ENCODE data around the gene WDR37. TPM values are rescaled to one million over a fixed set of nuclear protein-coding genes. Genes with fewer than 3 reads are reported as not detected.
A peak's percentile ranks its signal among the peaks of the same experiment; 100 is the strongest.

WDR37 gene
- polyA plus RNA-seq, 3 donors = 7.1 to 33.6 (median 8.6) TPM

DNA sequence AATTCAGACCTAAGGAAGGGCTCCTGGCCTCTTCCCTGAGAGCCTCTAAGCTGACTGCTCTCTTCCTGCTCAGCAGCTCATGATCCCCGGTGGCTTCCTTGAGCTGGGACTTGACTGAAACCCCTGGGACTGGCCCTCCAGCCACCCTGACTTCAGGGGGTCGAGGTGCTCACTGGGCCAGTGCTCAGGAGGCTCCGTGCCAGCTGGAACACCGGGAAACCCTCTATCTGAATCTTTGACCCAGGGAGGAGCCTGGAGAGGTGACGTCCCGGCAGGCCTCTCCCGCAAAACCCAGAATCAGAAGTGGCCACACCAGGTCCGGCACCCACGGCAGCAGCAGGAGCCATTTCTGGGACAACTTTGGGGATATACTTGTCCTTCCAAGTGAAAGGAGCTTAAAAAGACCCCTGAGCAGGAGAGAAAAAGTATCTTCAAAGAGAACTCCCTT is 110.7 kb downstream of the WDR37 start:
- 92% methylated on average over 9 of the region's 9 CpGs for WGBS (ENCODE audit: insufficient coverage)
- intact Hi-C loops (cut with micrococcal nuclease) = no loop called here
- TF ChIP-seq, protein P1, sequence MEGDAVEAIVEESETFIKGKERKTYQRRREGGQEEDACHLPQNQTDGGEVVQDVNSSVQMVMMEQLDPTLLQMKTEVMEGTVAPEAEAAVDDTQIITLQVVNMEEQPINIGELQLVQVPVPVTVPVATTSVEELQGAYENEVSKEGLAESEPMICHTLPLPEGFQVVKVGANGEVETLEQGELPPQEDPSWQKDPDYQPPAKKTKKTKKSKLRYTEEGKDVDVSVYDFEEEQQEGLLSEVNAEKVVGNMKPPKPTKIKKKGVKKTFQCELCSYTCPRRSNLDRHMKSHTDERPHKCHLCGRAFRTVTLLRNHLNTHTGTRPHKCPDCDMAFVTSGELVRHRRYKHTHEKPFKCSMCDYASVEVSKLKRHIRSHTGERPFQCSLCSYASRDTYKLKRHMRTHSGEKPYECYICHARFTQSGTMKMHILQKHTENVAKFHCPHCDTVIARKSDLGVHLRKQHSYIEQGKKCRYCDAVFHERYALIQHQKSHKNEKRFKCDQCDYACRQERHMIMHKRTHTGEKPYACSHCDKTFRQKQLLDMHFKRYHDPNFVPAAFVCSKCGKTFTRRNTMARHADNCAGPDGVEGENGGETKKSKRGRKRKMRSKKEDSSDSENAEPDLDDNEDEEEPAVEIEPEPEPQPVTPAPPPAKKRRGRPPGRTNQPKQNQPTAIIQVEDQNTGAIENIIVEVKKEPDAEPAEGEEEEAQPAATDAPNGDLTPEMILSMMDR (IDR thresholded peaks at IDR 0.05) = no peak
- Histone ChIP-seq H3K36me3 (replicated peaks in 1 of 2; ENCODE audit: control insufficient read depth in 1 of 2, insufficient read depth in 2 of 2, low read length in 2 of 2) (no peaks in the 10 kb centered on the region), H3K9ac (ENCODE audit: insufficient read depth, low read length, poor library complexity, severe bottlenecking) (no peak overlapping the region), H2AFZ (ENCODE audit: insufficient read depth, low read depth, low read length, poor library complexity, severe bottlenecking) (no peak overlapping the region), H3K4me1 (ENCODE audit: control insufficient read depth in 1 of 2, insufficient read depth in 2 of 2, low read length in 2 of 2) (no peaks in the 10 kb centered on the region), H3K79me2 (ENCODE audit: insufficient read depth, low read length) (no peaks in the 10 kb centered on the region), H3K9me3 (replicated peaks in 1 of 2; ENCODE audit: control insufficient read depth in 1 of 2, insufficient read depth in 1 of 2, low read length in 2 of 2) (no peaks in the 10 kb centered on the region), H4K20me1 (ENCODE audit: insufficient read depth, low read length) (no peaks in the 10 kb centered on the region), H3K4me3 (replicated peaks in 1 of 3; ENCODE audit: low read depth in 2 of 3, low read length in 3 of 3) (no peak overlapping the region), H3K27me3 (ENCODE audit: control insufficient read depth in 2 of 2, insufficient read depth in 2 of 2, low read length in 2 of 2) (no peaks in the 10 kb centered on the region), H3K4me2 (replicated peaks; ENCODE audit: extremely low read depth, low read length, poor library complexity, severe bottlenecking) (no peak overlapping the region), H3K27ac (ENCODE audit: low read depth in 1 of 2, low read length in 2 of 2) (no peak overlapping the region)
- Mint-ChIP-seq H3K27me3 (ENCODE audit: low read depth in 3 of 3) (peaks cover 0 to 4% (median 2%) of the 10 kb centered on the region in 3 donors), H3K4me1 (no peaks in the 10 kb centered on the region), H3K4me3 (no peak overlapping the region), H3K36me3 (no peaks in the 10 kb centered on the region), H3K27ac (no peak overlapping the region), H3K9me3 (no peaks in the 10 kb centered on the region)
- no peak for DNase-seq

GRCh38 chr10:1168763-1169162 is 112.6 kb downstream of the WDR37 start:
- no peak for DNase-seq
- Mint-ChIP-seq H3K27ac (peak overlapping the region in 1 of 7 donors; percentile 46), H3K4me1 (no peaks in the 10 kb centered on the region), H3K36me3 (no peaks in the 10 kb centered on the region), H3K9me3 (no peaks in the 10 kb centered on the region), H3K27me3 (ENCODE audit: low read depth in 3 of 3) (peaks cover 0 to 3% (median 2%) of the 10 kb centered on the region in 3 donors), H3K4me3 (no peak overlapping the region)
- H3K36me3 ChIP-seq (replicated peaks in 1 of 2; ENCODE audit: control insufficient read depth in 1 of 2, insufficient read depth in 2 of 2, low read length in 2 of 2) = no peaks in the 10 kb centered on the region
- no peaks in the 10 kb centered on the region for H3K4me1 ChIP-seq (ENCODE audit: control insufficient read depth in 1 of 2, insufficient read depth in 2 of 2, low read length in 2 of 2)
- intact Hi-C loops (cut with micrococcal nuclease) = no loop called here
- H4K20me1 ChIP-seq (ENCODE audit: insufficient read depth, low read length) = no peaks in the 10 kb centered on the region
- H3K27me3 ChIP-seq (ENCODE audit: control insufficient read depth in 2 of 2, insufficient read depth in 2 of 2, low read length in 2 of 2) = no peaks in the 10 kb centered on the region
- H3K4me2 ChIP-seq (replicated peaks; ENCODE audit: extremely low read depth, low read length, poor library complexity, severe bottlenecking) = no peak overlapping the region
- H2AFZ ChIP-seq (ENCODE audit: insufficient read depth, low read depth, low read length, poor library complexity, severe bottlenecking) = no peak overlapping the region
- WGBS (ENCODE audit: insufficient coverage) = 94% methylated on average over 13 of the region's 13 CpGs
- no peaks in the 10 kb centered on the region for H3K9me3 ChIP-seq (replicated peaks in 1 of 2; ENCODE audit: control insufficient read depth in 1 of 2, insufficient read depth in 1 of 2, low read length in 2 of 2)
- no peaks in the 10 kb centered on the region for H3K79me2 ChIP-seq (ENCODE audit: insufficient read depth, low read length)
- no peak overlapping the region for H3K27ac ChIP-seq (ENCODE audit: low read depth in 1 of 2, low read length in 2 of 2)
- no peak overlapping the region for H3K9ac ChIP-seq (ENCODE audit: insufficient read depth, low read length, poor library complexity, severe bottlenecking)
- TF ChIP-seq, protein P1 (IDR thresholded peaks at IDR 0.05) = no peak
- H3K4me3 ChIP-seq (replicated peaks in 1 of 3; ENCODE audit: low read depth in 2 of 3, low read length in 3 of 3) = no peak overlapping the region
